H9 (cell line): ENCODE measurements around the gene ZSWIM6. TPM values are rescaled to one million over a fixed set of nuclear protein-coding genes. Genes with fewer than 3 reads are reported as not detected.

Source experiments
- DNase-seq: peaks from one replicate; pipeline ENCODE4 v3.0.0-alpha.2; 2017
- H2AFZ ChIP-seq: one replicate; pipeline ENCODE4 v1.6.1; 2013; ENCODE audit warnings: mild to moderate bottlenecking, low read length, control low read depth, moderate library complexity
- H2AK5ac ChIP-seq: 2 replicates; pipeline ENCODE4 v1.6.1; 2013; ENCODE audit warnings: low read length, control low read depth, mixed read lengths; ENCODE audit not compliant: insufficient read length
- H2BK120ac ChIP-seq: one replicate; pipeline ENCODE4 v1.6.1; 2013; ENCODE audit warnings: low read depth, mild to moderate bottlenecking, low read length, control low read depth, inconsistent platforms; ENCODE audit not compliant: poor library complexity, severe bottlenecking
- H2BK12ac ChIP-seq: 2 replicates; pipeline ENCODE4 v1.6.1; 2013; ENCODE audit warnings: low read length, control low read depth, mixed read lengths, low read depth; ENCODE audit not compliant: insufficient read length
- H2BK15ac ChIP-seq: 2 replicates; pipeline ENCODE4 v1.6.1; 2013; ENCODE audit warnings: low read depth, low read length, control low read depth
- H2BK20ac ChIP-seq: one replicate; pipeline ENCODE4 v1.6.1; 2013; ENCODE audit warnings: low read depth, mild to moderate bottlenecking, low read length, control low read depth, inconsistent platforms; ENCODE audit not compliant: poor library complexity, severe bottlenecking
- H2BK5ac ChIP-seq: 2 replicates; pipeline ENCODE4 v1.6.1; 2013; ENCODE audit warnings: low read length, control low read depth, mixed read lengths; ENCODE audit not compliant: insufficient read length
- H3K14ac ChIP-seq: 2 replicates; pipeline ENCODE4 v1.6.1; 2013; ENCODE audit warnings: low read length, control low read depth; ENCODE audit not compliant: insufficient read depth
- H3K18ac ChIP-seq: 2 replicates; pipeline ENCODE4 v1.6.1; 2013; ENCODE audit warnings: low read depth, mild to moderate bottlenecking, mixed read lengths, low read length, control low read depth; ENCODE audit not compliant: insufficient read length
- H3K23ac ChIP-seq: 2 replicates; pipeline ENCODE4 v1.6.1; 2013; ENCODE audit warnings: low read length, control low read depth, mixed read lengths, low read depth; ENCODE audit not compliant: insufficient read length
- H3K23me2 ChIP-seq: 2 replicates; pipeline ENCODE4 v1.6.1; 2013; ENCODE audit warnings: low read depth, mild to moderate bottlenecking, mixed read lengths, low read length, control low read depth; ENCODE audit not compliant: insufficient read length, poor library complexity, severe bottlenecking
- H3K27ac ChIP-seq: 2 replicates; pipeline ENCODE4 v1.5.1; 2013; ENCODE audit warnings: low read length, control low read depth, mixed read lengths, low read depth; ENCODE audit not compliant: insufficient read length
- H3K27me3 ChIP-seq: 2 replicates; pipeline ENCODE4 v1.6.1; 2013; ENCODE audit warnings: low read length, control low read depth, inconsistent platforms; ENCODE audit not compliant: insufficient read depth
- H3K4ac ChIP-seq: 2 replicates; pipeline ENCODE4 v1.6.1; 2013; ENCODE audit warnings: low read depth, mild to moderate bottlenecking, control low read depth, inconsistent platforms, low read length, moderate library complexity
- H3K4me1 ChIP-seq: 2 replicates; pipeline ENCODE4 v1.6.1; 2013; ENCODE audit warnings: low read length, control low read depth, inconsistent platforms; ENCODE audit not compliant: insufficient read depth
- H3K4me2 ChIP-seq: 2 replicates; pipeline ENCODE4 v1.6.1; 2013; ENCODE audit warnings: low read length, control low read depth, mixed read lengths; ENCODE audit not compliant: insufficient read length, insufficient read depth
- H3K56ac ChIP-seq: 2 replicates; pipeline ENCODE4 v1.6.1; 2013; ENCODE audit warnings: low read depth, mild to moderate bottlenecking, mixed read lengths, low read length, control low read depth; ENCODE audit not compliant: insufficient read length
- H3K79me1 ChIP-seq: 2 replicates; pipeline ENCODE4 v1.6.1; 2013; ENCODE audit warnings: low read depth, mild to moderate bottlenecking, moderate library complexity, low read length, control low read depth, inconsistent platforms; ENCODE audit not compliant: insufficient read depth, poor library complexity, severe bottlenecking
- H3K79me2 ChIP-seq: 2 replicates; pipeline ENCODE4 v1.6.1; 2013; ENCODE audit warnings: low read length, control low read depth, inconsistent platforms; ENCODE audit not compliant: insufficient read depth
- H3K9ac ChIP-seq: 2 replicates; pipeline ENCODE4 v1.6.1; 2013; ENCODE audit warnings: low read length, control low read depth, mixed read lengths; ENCODE audit not compliant: insufficient read length; ENCODE audit errors: extremely low read depth
- H3K9me3 ChIP-seq: one replicate; pipeline ENCODE4 v1.6.1; 2013; ENCODE audit warnings: low read depth, low read length, inconsistent platforms; ENCODE audit not compliant: control insufficient read depth
- H3T11ph ChIP-seq: one replicate; pipeline ENCODE4 v1.6.1; 2013; ENCODE audit warnings: mild to moderate bottlenecking, low read length, control low read depth, inconsistent platforms
- H4K20me1 ChIP-seq: one replicate; pipeline ENCODE4 v1.6.1; 2013; ENCODE audit not compliant: control insufficient read depth, insufficient read length, insufficient read depth
- H4K5ac ChIP-seq: 2 replicates; pipeline ENCODE4 v1.6.1; 2013; ENCODE audit warnings: low read depth, mild to moderate bottlenecking, mixed read lengths, low read length, control low read depth; ENCODE audit not compliant: insufficient read length
- H4K8ac ChIP-seq: replicated peaks from 2 replicates; pipeline ENCODE4 v1.6.1; 2013; ENCODE audit warnings: low read length, control low read depth, mixed read lengths, low read depth; ENCODE audit not compliant: insufficient read length
- H4K91ac ChIP-seq: 2 replicates; pipeline ENCODE4 v1.6.1; 2013; ENCODE audit warnings: low read depth, mild to moderate bottlenecking, moderate library complexity, mixed read lengths, low read length, control low read depth; ENCODE audit not compliant: insufficient read length
- H3K27ac Mint-ChIP-seq, 3 experiments: 2 replicates in 2 of 3; 3 replicates in 1 of 3; pipeline ENCODE4 v1.8.0; 2020 to 2021; ENCODE audit warnings: mixed read lengths in 3 of 3, mild to moderate bottlenecking in 1 of 3, moderate library complexity in 1 of 3
- H3K27me3 Mint-ChIP-seq: 2 replicates; pipeline ENCODE4 v1.8.0; 2021; ENCODE audit warnings: low read depth, mild to moderate bottlenecking, moderate library complexity, mixed read lengths
- H3K36me3 Mint-ChIP-seq, 3 experiments: 2 replicates in 2 of 3; 3 replicates in 1 of 3; pipeline ENCODE4 v1.8.0; 2020 to 2021; ENCODE audit warnings: low read depth in 3 of 3, mixed read lengths in 3 of 3; ENCODE audit not compliant: insufficient read depth in 1 of 3
- H3K4me1 Mint-ChIP-seq, 2 experiments: 2 replicates each; pipeline ENCODE4 v1.8.0; 2020; ENCODE audit warnings: mixed read lengths in 2 of 2
- H3K4me3 Mint-ChIP-seq, 2 experiments: 2 replicates in 1 of 2; 3 replicates in 1 of 2; pipeline ENCODE4 v1.8.0; 2020 to 2021; ENCODE audit warnings: mild to moderate bottlenecking in 2 of 2, mixed read lengths in 2 of 2, moderate library complexity in 1 of 2
- H3K9me3 Mint-ChIP-seq, 2 experiments: 2 replicates in 1 of 2; 3 replicates in 1 of 2; pipeline ENCODE4 v1.8.0; 2020; ENCODE audit warnings: mild to moderate bottlenecking in 2 of 2, mixed read lengths in 2 of 2, moderate library complexity in 1 of 2
- WGBS: extraction: QIAGEN DNeasy Blood & Tissue Kit; methylation state at CpG from one replicate; pipeline ENCODE4 v1.1.7; 2013; ENCODE audit warnings: missing lambda C conversion rate, low lambda C conversion rate, mixed read lengths; ENCODE audit not compliant: insufficient read length; ENCODE audit errors: extremely low coverage; 5-methylcytosine and 5-hydroxymethylcytosine counted together
- total RNA-seq: library from RNA; stranded (reverse); gene quantifications from 2 replicates; pipeline ENCODE4 v1.2.1, GENCODE V29; 2021
- TF ChIP-seq, protein P1 (sequence below): fragments of 200-600 bp; sonication (generic); conservative IDR thresholded peaks from 3 replicates; pipeline ENCODE4 v1.8.0; 2021; ENCODE audit warnings: antibody characterized with exemption, mild to moderate bottlenecking

Gene ZSWIM6
- total RNA-seq, 1 experiment from 2014 or later, result 11.5 TPM

DNA sequence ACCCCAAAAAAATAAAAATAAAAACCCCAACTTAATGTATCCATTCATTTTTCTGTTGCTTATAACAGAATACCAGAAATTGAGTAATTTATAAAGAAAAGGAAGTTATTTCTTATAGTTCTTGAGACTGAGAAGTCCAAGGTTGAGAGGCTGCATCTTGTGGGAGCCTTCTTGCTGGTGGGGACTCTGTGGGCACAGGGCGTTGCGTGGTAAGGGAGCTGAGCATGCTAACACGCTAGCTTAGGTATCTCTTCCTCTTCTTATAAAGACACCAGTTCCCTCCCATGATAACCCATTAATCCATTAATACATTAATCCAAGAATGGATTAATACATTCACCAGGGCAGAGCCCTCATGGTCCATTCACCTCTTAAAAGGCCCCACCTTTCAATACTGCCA, 150.9 kb downstream of the ZSWIM6 start:
- no peak overlapping the region for H3K9ac ChIP-seq
- H3K9me3 ChIP-seq, result no peaks in the 10 kb centered on the region
- no peaks in the 10 kb centered on the region for H4K20me1 ChIP-seq
- H3K23me2 ChIP-seq, result no peaks in the 10 kb centered on the region
- H3K4me2 ChIP-seq, result no peak overlapping the region
- no peaks in the 10 kb centered on the region for H3K27me3 Mint-ChIP-seq
- no peak overlapping the region for H4K91ac ChIP-seq
- no peaks in the 10 kb centered on the region for H3K79me2 ChIP-seq
- H2AK5ac ChIP-seq, result no peak overlapping the region
- no peak overlapping the region for H3K27ac Mint-ChIP-seq
- H3T11ph ChIP-seq, result no peak overlapping the region
- no peak overlapping the region for H3K27ac ChIP-seq
- no peak overlapping the region for H2BK120ac ChIP-seq
- WGBS, result no CpG with 5 or more reads among the region's 3 CpGs
- TF ChIP-seq, protein P1, sequence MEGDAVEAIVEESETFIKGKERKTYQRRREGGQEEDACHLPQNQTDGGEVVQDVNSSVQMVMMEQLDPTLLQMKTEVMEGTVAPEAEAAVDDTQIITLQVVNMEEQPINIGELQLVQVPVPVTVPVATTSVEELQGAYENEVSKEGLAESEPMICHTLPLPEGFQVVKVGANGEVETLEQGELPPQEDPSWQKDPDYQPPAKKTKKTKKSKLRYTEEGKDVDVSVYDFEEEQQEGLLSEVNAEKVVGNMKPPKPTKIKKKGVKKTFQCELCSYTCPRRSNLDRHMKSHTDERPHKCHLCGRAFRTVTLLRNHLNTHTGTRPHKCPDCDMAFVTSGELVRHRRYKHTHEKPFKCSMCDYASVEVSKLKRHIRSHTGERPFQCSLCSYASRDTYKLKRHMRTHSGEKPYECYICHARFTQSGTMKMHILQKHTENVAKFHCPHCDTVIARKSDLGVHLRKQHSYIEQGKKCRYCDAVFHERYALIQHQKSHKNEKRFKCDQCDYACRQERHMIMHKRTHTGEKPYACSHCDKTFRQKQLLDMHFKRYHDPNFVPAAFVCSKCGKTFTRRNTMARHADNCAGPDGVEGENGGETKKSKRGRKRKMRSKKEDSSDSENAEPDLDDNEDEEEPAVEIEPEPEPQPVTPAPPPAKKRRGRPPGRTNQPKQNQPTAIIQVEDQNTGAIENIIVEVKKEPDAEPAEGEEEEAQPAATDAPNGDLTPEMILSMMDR, result no peak
- no peak overlapping the region for H4K5ac ChIP-seq
- H3K14ac ChIP-seq, result no peak overlapping the region
- H3K18ac ChIP-seq, result no peak overlapping the region
- H2AFZ ChIP-seq, result no peak overlapping the region
- H3K4ac ChIP-seq, result no peak overlapping the region
- no peak overlapping the region for H2BK5ac ChIP-seq
- no peaks in the 10 kb centered on the region for H3K4me1 ChIP-seq
- no peak for DNase-seq
- no peak overlapping the region for H4K8ac ChIP-seq
- H3K36me3 Mint-ChIP-seq, result no peaks in the 10 kb centered on the region; a peak in 1 of 7 replicates
- H3K23ac ChIP-seq, result no peak overlapping the region
- H2BK12ac ChIP-seq, result no peak overlapping the region
- H2BK15ac ChIP-seq, result no peak overlapping the region
- H2BK20ac ChIP-seq, result no peak overlapping the region
- H3K4me1 Mint-ChIP-seq, result peaks cover 6 to 7% of the 10 kb centered on the region in 2 experiments
- H3K79me1 ChIP-seq, result no peaks in the 10 kb centered on the region
- no peaks in the 10 kb centered on the region for H3K9me3 Mint-ChIP-seq
- no peak overlapping the region for H3K4me3 Mint-ChIP-seq
- no peak overlapping the region for H3K56ac ChIP-seq
- no peaks in the 10 kb centered on the region for H3K27me3 ChIP-seq
